Measurements from ENCODE around the gene COL6A1. TPM values are rescaled to one million over a fixed set of nuclear protein-coding genes. Genes with fewer than 3 reads are reported as not detected.
A peak's percentile ranks its signal among the peaks of the same experiment; 100 is the strongest.
"Not testable (repeated sequence)": the region's sequence is repeated elsewhere in the genome, so short reads cannot be mapped to it uniquely, and the experiment has no call there.

COL6A1 gene
- total RNA-seq, 5 donors from 2014 or later (not counting 1 experiment from before 2014, with no cell fraction given) = 4.2 to 25.3 (median 14.6) TPM

GRCh38 chr21:45974073-45975019 lies 7.2 kb upstream of the COL6A1 start:
- no peaks in the 10 kb centered on the region for H3K36me3 ChIP-seq (ENCODE audit: control insufficient read depth in 2 of 2, extremely low read depth in 1 of 2, insufficient read depth in 1 of 2, low read length in 1 of 2)
- ATAC-seq (replicated peaks in 1 of 4) (peak; percentile 53 to 62 (median 57)), DNase-seq (peak in 7 of 35 experiments; percentile 22 to 44 (median 30))
- H3K27ac ChIP-seq (ENCODE audit: low read length) = no peak overlapping the region
- POLR2A ChIA-PET = no interaction called here
- Mint-ChIP-seq H3K36me3 (no peaks in the 10 kb centered on the region), H3K4me1 (peaks cover 11 to 22% (median 18%) of the 10 kb centered on the region in 3 donors), H3K27me3 (peaks cover 12 to 16% of the 10 kb centered on the region in 2 donors), H3K4me3 (peak overlapping the region; percentile 80 to 91 (median 84)), H3K9me3 (no peaks in the 10 kb centered on the region), H3K27ac (no peak overlapping the region)
- H3K4me3 ChIP-seq (ENCODE audit: control insufficient read depth in 1 of 2, extremely low read depth in 1 of 2, low read length in 1 of 2) = peak overlapping the region; percentile 74 to 88
- H3K27me3 ChIP-seq (replicated peaks in 1 of 2; ENCODE audit: control insufficient read depth in 2 of 2, extremely low read depth in 1 of 2, insufficient read depth in 2 of 2, low read length in 1 of 2) = peaks cover 0 to 79% of the 10 kb centered on the region in 2 experiments
- no peaks in the 10 kb centered on the region for H3K9me3 ChIP-seq
- 4% methylated on average over 49 of the region's 59 CpGs for WGBS (ENCODE audit: insufficient coverage)
- CTCF ChIA-PET = interaction anchor here (0.6 to 1.0 kb wide), 4 partner anchors 125 to 585 kb away, joined by 3 to 5 read pairs (median 3); no protein-coding TSS in a partner anchor
- H3K4me1 ChIP-seq (ENCODE audit: control insufficient read depth in 1 of 2, extremely low read depth in 1 of 2, insufficient read depth in 2 of 2, low read length in 2 of 2) = peaks cover 7 to 54% of the 10 kb centered on the region in 2 experiments

- no peak overlapping the region for H3K27ac ChIP-seq (ENCODE audit: low read length)
- Mint-ChIP-seq H3K27me3 (peaks cover 12 to 13% of the 10 kb centered on the region in 2 donors), H3K36me3 (no peaks in the 10 kb centered on the region), H3K4me3 (peak overlapping the region in 2 of 3 donors; percentile 28 to 91), H3K27ac (no peak overlapping the region), H3K4me1 (peaks cover 11 to 26% (median 20%) of the 10 kb centered on the region in 3 donors), H3K9me3 (no peaks in the 10 kb centered on the region)
- POLR2A ChIA-PET = no interaction called here
- H3K4me3 ChIP-seq (ENCODE audit: control insufficient read depth in 1 of 2, extremely low read depth in 1 of 2, low read length in 1 of 2) = no peak overlapping the region
- no peak for ATAC-seq (replicated peaks in 1 of 4)
- H3K4me1 ChIP-seq (ENCODE audit: control insufficient read depth in 1 of 2, extremely low read depth in 1 of 2, insufficient read depth in 2 of 2, low read length in 2 of 2) = peaks cover 7 to 55% of the 10 kb centered on the region in 2 experiments
- WGBS (ENCODE audit: insufficient coverage) = 22% methylated on average over 12 of the region's 33 CpGs
- CTCF ChIA-PET = no interaction called here
- no peak for DNase-seq
- H3K36me3 ChIP-seq (ENCODE audit: control insufficient read depth in 2 of 2, extremely low read depth in 1 of 2, insufficient read depth in 1 of 2, low read length in 1 of 2) = no peaks in the 10 kb centered on the region
- H3K27me3 ChIP-seq (replicated peaks in 1 of 2; ENCODE audit: control insufficient read depth in 2 of 2, extremely low read depth in 1 of 2, insufficient read depth in 2 of 2, low read length in 1 of 2) = peaks cover 0 to 81% of the 10 kb centered on the region in 2 experiments
- H3K9me3 ChIP-seq = no peaks in the 10 kb centered on the region
Measured at GRCh38 chr21:45975020-45975666, 6.4 kb upstream of the COL6A1 start.

- DNase-seq; H3K36me3 ChIP-seq (ENCODE audit: control insufficient read depth in 2 of 2, extremely low read depth in 1 of 2, insufficient read depth in 1 of 2, low read length in 1 of 2); H3K9me3 ChIP-seq; CTCF ChIA-PET; H3K9me3 Mint-ChIP-seq; H3K36me3 Mint-ChIP-seq; POLR2A ChIA-PET; H3K27ac ChIP-seq (ENCODE audit: low read length); H3K4me3 ChIP-seq (ENCODE audit: control insufficient read depth in 1 of 2, extremely low read depth in 1 of 2, low read length in 1 of 2); H3K27ac Mint-ChIP-seq; ATAC-seq (replicated peaks in 1 of 4): not testable (repeated sequence)
- peaks cover 9 to 51% of the 10 kb centered on the region in 2 experiments for H3K4me1 ChIP-seq (ENCODE audit: control insufficient read depth in 1 of 2, extremely low read depth in 1 of 2, insufficient read depth in 2 of 2, low read length in 2 of 2)
- Mint-ChIP-seq H3K4me1 (peaks cover 11 to 26% (median 20%) of the 10 kb centered on the region in 3 donors), H3K27me3 (peaks cover 12 to 13% of the 10 kb centered on the region in 2 donors), H3K4me3 (peak overlapping the region in 2 of 3 donors; percentile 21 to 91)
- H3K27me3 ChIP-seq (replicated peaks in 1 of 2; ENCODE audit: control insufficient read depth in 2 of 2, extremely low read depth in 1 of 2, insufficient read depth in 2 of 2, low read length in 1 of 2) = peaks cover 0 to 77% of the 10 kb centered on the region in 2 experiments
- WGBS (ENCODE audit: insufficient coverage) = 25% methylated on average over 2 of the region's 13 CpGs
Measured at GRCh38 chr21:45975667-45976409, 5.7 kb upstream of the COL6A1 start.

GRCh38 chr21:45976701-45977311 lies 4.8 kb upstream of the COL6A1 start:
- H3K4me3 ChIP-seq (ENCODE audit: control insufficient read depth in 1 of 2, extremely low read depth in 1 of 2, low read length in 1 of 2) = no peak overlapping the region
- H3K27me3 Mint-ChIP-seq = peaks cover 11 to 12% of the 10 kb centered on the region in 2 donors
- no peaks in the 10 kb centered on the region for H3K36me3 Mint-ChIP-seq
- H3K9me3 Mint-ChIP-seq = no peaks in the 10 kb centered on the region
- H3K4me1 Mint-ChIP-seq = peaks cover 11 to 26% (median 20%) of the 10 kb centered on the region in 3 donors
- CTCF ChIA-PET = no interaction called here
- H3K9me3 ChIP-seq = no peaks in the 10 kb centered on the region
- peaks cover 13 to 57% of the 10 kb centered on the region in 2 experiments for H3K4me1 ChIP-seq (ENCODE audit: control insufficient read depth in 1 of 2, extremely low read depth in 1 of 2, insufficient read depth in 2 of 2, low read length in 2 of 2)
- no peak overlapping the region for H3K4me3 Mint-ChIP-seq
- no peak overlapping the region for H3K27ac ChIP-seq (ENCODE audit: low read length)
- no peaks in the 10 kb centered on the region for H3K36me3 ChIP-seq (ENCODE audit: control insufficient read depth in 2 of 2, extremely low read depth in 1 of 2, insufficient read depth in 1 of 2, low read length in 1 of 2)
- DNase-seq (no peak), ATAC-seq (replicated peaks in 1 of 4) (no peak)
- POLR2A ChIA-PET = no interaction called here
- H3K27ac Mint-ChIP-seq = no peak overlapping the region
- WGBS (ENCODE audit: insufficient coverage) = 43% methylated on average over 1 of the region's 11 CpGs
- H3K27me3 ChIP-seq (replicated peaks in 1 of 2; ENCODE audit: control insufficient read depth in 2 of 2, extremely low read depth in 1 of 2, insufficient read depth in 2 of 2, low read length in 1 of 2) = peaks cover 0 to 73% of the 10 kb centered on the region in 2 experiments

- Histone ChIP-seq H3K36me3 (ENCODE audit: control insufficient read depth in 2 of 2, extremely low read depth in 1 of 2, insufficient read depth in 1 of 2, low read length in 1 of 2) (no peaks in the 10 kb centered on the region), H3K4me3 (ENCODE audit: control insufficient read depth in 1 of 2, extremely low read depth in 1 of 2, low read length in 1 of 2) (no peak overlapping the region), H3K27me3 (replicated peaks in 1 of 2; ENCODE audit: control insufficient read depth in 2 of 2, extremely low read depth in 1 of 2, insufficient read depth in 2 of 2, low read length in 1 of 2) (peaks cover 0 to 73% of the 10 kb centered on the region in 2 experiments), H3K9me3 (no peaks in the 10 kb centered on the region), H3K27ac (ENCODE audit: low read length) (no peak overlapping the region), H3K4me1 (ENCODE audit: control insufficient read depth in 1 of 2, extremely low read depth in 1 of 2, insufficient read depth in 2 of 2, low read length in 2 of 2) (peaks cover 13 to 59% of the 10 kb centered on the region in 2 experiments)
- ChIA-PET POLR2A (no interaction called here), CTCF (no interaction called here)
- H3K4me1 Mint-ChIP-seq = peaks cover 11 to 26% (median 20%) of the 10 kb centered on the region in 3 donors
- 61% methylated on average over 3 of the region's 5 CpGs for WGBS (ENCODE audit: insufficient coverage)
- H3K9me3 Mint-ChIP-seq = no peaks in the 10 kb centered on the region
- peaks cover 11 to 12% of the 10 kb centered on the region in 2 donors for H3K27me3 Mint-ChIP-seq
- H3K36me3 Mint-ChIP-seq = no peaks in the 10 kb centered on the region
- H3K27ac Mint-ChIP-seq = no peak overlapping the region
- ATAC-seq (replicated peaks in 1 of 4) (no peak), DNase-seq (no peak)
- no peak overlapping the region for H3K4me3 Mint-ChIP-seq
Measured at GRCh38 chr21:45977396-45977795, 4.2 kb upstream of the COL6A1 start.

Data from T-cell (primary cell).